Stimulated activated CD4-positive, alpha-beta T cell treated with anti-CD3 and anti-CD28 coated beads, Interleukin-1b, Interleukin-23, amount 100 ng/mL, for 24 hours (primary cell): ENCODE measurements around the gene GBP3.
"Not testable (repeated sequence)": the region's sequence is repeated elsewhere in the genome, so short reads cannot be mapped to it uniquely, and the experiment has no call there.

ENCODE experiments used
- DNase-seq, 4 experiments: peaks; one replicate each; pipeline ENCODE4 v3.0.0-alpha.2; 2020; ENCODE audit warnings: low read depth in 4 of 4, low spot score in 1 of 4

Gene GBP3

GRCh38 chr1:89022167-89022959 lies at the start of gene GBP3:
TSS of gene GBP3 (minus strand) at chr1:89022866. CDS start at chr1:89020721, 2,145 bp downstream.
- DNase-seq = no peak

GRCh38 chr1:89070509-89070908 lies 47.8 kb upstream of the GBP3 start:
- DNase-seq = no peak

- DNase-seq = no peak
Observed at GRCh38 chr1:89069951-89070350, 47.3 kb upstream of the GBP3 start.

GRCh38 chr1:89068291-89068690 lies 45.6 kb upstream of the GBP3 start:
- DNase-seq = no peak

GRCh38 chr1:89065079-89065868 lies 42.6 kb upstream of the GBP3 start, which contains the start of gene GBP1:
TSS of gene GBP1 (minus strand) at chr1:89065208. CDS start at chr1:89063234, 1,974 bp downstream.
- DNase-seq = no peak

- no peak for DNase-seq
Observed at GRCh38 chr1:89064632-89065031, 42.0 kb upstream of the GBP3 start.

DNA sequence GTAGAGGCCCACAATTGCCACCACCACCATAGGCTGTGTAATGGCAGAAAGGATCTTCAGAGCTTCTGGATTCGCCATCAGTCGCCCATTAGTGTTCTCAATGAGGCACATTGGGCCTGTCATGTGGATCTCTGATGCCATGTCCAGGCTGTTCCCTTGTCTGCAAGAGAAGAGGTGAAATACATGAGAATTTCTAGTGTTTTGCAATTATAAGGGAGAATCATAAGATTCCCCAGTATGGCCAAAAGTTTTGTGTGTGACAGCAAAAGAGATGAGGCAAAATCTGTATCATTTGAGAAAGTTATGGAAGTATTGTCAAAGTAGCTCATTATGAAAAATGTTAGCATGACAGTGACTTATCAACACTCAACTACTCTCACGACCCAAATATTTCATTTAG lies 40.4 kb upstream of the GBP3 start:
- DNase-seq = no peak

DNA sequence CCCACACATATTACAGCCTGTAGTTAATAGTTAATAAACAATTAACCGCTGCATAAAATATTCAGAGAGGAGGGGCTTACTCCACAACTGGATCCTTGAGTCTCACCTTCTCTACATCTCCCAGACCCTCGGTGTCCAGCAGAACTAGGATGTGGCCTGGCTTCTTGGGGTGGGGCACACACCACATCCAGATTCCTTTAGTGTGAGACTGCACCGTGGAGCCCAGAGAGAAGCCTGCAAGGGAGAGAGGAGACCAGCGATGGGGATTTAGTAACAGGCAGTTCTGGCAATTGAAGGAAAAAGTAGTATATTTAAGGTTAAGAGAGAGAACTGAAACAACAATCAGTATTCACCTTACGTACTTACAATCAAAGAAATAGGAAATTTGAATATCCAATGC lies 37.4 kb upstream of the GBP3 start:
- no peak for DNase-seq

GRCh38 chr1:89051955-89052312 lies 29.3 kb upstream of the GBP3 start:
- no peak for DNase-seq

DNA sequence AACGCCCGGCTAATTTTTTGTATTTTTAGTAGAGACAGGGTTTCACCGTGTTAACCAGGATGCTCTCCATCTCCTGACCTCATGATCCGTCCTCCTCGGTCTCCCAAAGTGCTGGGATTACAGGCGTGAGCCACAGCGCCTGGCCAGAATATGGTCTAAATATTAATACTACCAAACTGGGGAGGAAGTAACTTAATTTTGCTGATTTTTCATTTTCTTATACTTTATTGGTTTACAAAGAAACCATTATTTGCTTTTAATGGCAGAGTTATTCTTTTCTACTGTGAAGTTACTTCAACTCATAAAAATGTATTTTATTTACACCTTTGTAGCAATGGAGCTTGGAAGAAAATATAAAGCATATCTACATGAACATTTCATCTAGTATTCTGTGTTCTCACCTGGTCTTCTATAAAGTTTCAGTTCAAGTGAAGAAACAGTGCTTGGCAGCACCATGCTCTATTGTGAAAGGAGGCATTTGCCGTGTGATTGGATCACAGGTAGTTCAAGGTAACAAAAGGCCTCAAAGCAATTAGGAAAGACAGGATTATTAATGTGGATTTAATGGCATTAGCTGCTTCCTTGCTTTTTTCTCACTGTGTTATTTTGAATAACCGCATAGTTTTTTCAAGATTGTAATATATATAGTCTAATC lies 28.8 kb upstream of the GBP3 start:
- DNase-seq = no peak

- DNase-seq = no peak
Observed at GRCh38 chr1:89050649-89051033, 28.0 kb upstream of the GBP3 start.

GRCh38 chr1:89049901-89050648 lies 27.4 kb upstream of the GBP3 start:
- DNase-seq = not testable (repeated sequence)

DNA sequence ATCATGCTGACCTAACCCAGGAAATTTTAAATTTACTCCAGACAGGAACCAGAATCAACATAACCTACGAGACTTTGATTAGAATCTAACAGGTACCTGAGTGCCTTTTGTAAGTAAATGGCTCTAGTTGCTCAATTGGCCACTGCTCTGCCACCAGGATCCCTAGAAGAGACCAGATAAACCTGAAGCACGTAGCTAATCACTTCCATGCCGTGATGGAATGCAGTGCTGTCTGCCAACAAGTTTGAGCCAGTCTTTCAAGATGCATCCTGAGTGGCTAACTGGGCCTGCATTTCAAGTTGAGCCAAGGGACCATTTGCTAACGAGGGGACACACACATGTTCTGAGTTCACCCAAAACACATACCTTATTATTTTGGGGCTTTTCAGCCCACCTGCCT lies 26.5 kb upstream of the GBP3 start:
- DNase-seq = not testable (repeated sequence)

- DNase-seq = no peak
Observed at GRCh38 chr1:89047734-89048133, 25.1 kb upstream of the GBP3 start.

DNA sequence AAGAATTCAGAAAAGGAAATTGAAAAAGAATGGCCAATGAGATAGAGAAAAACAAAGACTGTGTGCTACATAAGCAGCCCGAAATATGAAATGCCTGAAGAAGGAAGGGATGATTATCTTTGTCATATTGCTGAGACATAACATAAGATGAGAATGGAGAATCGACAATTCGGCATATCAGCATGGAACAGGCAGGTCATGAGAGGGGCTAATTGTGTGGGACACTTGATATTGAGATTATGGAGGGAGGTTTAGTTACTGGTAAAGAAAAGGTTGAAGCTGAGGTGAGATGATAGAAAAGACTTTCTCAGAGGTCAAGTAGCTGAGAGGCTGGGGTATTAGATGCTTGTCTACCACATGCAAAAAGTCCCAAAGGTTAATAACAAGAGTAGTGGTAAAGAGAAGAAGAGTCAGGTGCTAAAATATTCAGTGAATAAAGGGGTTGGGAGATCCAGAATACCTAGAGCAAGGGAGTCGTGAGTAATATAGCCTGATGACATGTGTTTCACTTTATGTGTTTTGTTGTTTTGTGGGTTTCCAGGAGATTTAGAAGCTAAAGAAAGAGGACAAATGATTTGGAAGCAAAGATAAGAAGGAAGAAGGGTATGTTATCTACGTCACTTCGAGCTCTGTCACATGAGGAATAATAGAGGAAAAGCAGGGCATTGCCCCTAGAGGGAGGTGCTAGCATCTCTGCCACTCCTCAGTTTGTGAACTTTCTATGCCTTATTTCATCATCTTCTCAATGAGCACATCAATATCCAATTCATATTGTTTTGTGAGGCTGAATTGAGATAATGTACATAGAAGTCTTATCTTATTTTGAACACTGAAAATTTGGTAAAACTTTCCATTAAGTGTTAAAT lies 23.9 kb upstream of the GBP3 start:
- DNase-seq = not testable (repeated sequence)

DNA sequence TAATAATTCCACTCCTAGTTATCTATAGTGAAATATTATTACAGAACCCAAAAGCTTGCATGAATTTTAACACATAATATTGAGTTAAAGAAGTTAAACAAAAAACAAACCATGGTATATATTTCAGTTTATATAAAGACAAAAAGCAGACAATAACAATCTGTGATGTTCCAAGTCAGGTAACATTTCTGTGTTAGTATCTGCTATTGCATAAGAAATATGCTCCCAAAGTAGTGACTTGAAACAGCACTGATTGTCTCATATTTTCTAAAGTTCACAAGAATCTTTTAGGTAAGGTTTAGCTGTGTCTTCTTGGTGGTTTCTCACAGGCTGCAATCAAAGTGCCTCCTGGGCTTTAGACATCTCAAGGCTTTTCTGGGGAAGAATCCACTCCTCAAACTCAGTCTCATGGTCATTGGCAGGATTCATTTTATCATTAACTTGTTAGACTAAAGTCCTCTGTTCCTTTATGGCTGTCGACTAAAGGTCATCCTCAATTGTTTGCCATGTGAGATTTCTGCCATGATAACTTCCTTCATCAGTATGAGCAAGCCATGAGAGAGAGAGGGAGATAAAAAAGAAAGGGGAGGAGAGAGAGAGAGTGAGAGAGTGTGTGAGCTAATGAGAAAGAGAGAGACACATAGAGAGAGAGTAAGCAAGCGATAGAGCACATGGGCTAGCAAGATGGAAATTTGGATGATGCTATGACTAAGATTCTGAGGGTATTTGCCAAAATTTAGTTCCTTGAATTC lies 22.5 kb upstream of the GBP3 start:
- DNase-seq = no peak

GRCh38 chr1:89043940-89044339 lies 21.3 kb upstream of the GBP3 start:
- no peak for DNase-seq

GRCh38 chr1:89042491-89042890 lies 19.8 kb upstream of the GBP3 start:
- DNase-seq = no peak

- no peak for DNase-seq
Observed at GRCh38 chr1:89041721-89042120, 19.1 kb upstream of the GBP3 start.
